DMS79 (cell line): ENCODE measurements around the gene SLC9A3.
"Not testable (repeated sequence)": the region's sequence is repeated elsewhere in the genome, so short reads cannot be mapped to it uniquely, and the experiment has no call there.

Experiments used
- DNase-seq: peaks from one replicate; lab custom pipeline; 2025; lab: John Stamatoyannopoulos, UW

The SLC9A3 gene

DNA sequence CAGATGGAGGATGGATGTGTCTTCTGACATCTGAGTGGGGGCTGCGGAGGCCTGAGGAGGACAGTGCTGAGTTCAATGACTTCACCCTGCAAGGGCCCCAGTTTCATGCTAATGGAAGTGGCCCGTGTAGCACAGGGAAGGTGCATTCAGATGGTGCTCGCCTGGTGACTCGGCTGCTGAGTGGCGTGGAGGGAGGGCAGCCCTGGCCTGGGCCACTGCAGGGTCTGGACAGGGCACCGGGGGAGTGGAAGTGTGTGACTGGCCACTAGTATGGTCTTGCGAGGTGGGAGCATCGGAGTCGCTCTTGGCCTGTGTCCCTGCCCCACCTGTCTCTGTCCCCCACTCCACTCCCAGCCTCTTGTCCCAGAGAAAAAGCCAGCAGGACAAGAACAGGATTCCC, 1.7 kb upstream of the SLC9A3 start:
- no peak for DNase-seq

DNA sequence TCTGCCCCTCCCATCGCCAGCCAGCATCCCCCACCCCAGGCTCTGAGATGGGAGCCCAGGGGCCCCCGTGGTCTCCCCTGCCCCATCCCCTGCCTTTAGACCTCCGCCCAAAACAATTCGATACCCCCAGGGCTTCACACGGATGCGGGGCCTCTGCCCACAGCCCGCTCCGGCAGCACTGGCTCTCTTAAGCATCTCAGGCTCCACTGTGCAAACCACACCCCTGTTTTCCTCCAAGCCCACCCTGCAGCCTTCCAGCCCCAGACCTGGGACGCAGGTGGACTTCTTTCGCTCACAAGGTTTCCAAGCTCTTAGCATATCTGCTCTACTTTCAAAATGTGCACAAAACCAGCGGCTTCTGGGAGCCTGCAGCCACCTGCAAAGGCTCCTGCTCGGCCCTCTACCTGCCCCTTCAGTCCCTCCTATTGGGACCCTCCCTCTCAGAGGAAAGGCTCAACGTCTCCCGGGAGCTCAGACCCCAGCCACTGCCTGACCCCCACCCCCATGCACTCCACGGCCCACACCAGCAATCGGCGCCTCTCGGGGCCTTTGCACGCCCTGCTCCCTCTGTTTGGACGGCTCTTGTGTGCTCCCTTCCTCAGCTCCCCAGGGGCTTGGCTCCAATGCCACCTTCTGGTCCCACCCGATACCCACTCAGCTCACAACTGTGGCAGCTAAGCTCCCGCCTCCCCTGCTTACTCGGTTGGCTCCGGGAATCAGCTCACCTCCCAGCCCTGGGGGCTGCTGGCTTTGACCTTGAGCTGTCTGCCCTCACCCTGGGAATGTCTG, 918 bp upstream of the SLC9A3 start:
- DNase-seq: no peak

DNA sequence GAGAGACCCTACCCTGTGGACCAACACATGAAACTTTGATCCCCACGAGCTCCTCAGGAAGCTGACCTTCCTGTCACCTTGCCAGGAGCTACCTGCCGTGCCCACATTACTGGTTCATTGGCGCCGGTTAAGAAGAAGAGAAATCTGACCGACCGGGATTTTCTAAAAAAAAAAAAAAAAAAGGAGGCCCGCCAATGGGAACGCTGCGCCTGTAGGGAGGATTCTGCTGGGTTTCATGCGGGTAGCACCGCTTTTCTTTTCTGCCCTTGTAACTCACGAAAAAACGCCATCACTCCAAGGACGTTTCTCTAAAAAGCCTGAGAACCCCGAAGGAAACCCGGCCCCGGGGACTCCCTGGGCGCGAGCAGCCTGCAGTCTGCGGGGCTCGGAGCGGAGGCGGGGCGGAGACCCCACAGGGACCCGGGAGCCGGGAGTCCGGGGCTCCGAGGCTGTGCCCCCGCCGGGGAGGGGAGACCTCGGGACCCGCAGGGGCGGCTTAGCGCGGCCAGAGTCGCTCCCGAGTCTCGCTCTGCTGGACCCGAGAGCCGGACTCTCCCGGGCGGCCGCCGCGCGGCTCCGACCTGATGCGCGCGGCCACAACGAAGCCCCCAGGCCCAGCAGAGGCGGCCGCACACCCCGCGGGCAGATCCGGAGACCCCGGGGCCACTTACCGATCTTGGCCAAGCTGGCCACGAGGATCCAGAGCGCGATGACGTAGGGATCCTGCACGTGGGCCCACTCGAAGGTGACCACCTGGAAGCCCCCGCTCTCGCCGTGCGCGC, 617 bp downstream of the SLC9A3 start:
- DNase-seq: peak; percentile 56

DNA sequence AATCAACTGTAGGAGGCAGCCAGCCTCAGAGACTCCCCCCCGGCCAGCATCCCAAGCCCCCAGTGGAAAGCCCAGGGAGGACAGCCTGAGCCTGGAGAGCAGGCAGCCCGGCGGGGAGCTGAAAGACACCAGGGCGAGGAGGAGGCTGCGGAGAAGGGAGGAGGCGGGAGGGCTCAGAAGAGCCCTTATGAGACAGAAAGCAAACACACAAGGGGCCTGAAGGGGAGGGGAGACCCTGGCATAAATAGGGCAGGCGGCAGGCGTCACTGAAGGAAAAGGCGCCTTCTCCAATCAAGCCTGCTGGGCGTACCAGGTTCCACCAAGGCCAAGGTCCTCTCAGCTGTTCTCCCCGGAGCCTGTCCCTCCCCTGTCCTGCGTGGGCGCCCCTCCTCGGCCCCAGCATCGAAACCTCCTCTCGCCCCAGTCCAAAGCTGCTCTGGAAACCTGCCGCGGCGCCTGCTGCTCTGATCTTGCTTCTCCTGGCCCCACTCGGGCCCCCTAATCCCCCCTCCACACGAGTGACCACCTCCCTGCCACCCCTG, 1.3 kb downstream of the SLC9A3 start:
- DNase-seq: peak; percentile 92

DNA sequence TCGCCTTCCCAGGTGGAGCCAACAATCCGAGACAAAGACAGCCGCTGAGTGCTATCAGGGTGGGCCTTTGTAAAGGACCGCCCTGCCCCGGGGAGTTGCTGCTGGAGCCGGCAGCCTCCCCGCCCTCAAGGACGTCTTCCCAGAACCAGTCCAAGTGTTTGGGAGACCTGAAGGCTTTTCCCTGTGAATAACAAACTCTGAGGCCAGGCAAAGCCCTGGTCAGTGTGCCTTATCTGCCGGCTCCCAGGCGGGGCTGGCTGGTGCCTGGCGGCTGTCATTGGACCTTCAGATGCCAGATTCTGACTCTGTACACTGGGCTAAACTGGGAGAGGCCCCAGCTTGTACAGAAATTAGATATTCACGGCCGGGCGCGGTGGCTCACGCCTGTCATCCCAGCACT, 2.1 kb downstream of the SLC9A3 start:
- DNase-seq: peak; percentile 69

DNA sequence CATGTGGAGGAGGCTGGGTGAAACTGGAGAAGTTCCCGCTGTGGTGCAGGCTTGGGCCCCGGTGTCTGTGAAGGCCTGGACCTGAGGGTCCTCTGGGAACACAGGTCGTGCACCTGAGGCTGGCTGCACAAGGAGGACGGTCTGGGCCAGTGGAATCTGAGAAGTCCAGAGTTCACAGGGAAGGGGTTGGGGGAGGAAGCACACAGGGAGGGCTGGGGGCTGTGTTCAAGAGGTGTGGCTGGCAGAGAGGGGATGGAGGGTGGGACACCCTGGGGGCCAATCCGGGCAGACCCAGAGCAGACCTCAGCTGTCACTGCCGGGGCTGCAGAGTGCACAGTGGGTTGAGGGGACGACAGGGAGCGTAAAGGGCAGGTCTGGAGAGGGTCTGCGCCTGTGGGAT, 2.6 kb downstream of the SLC9A3 start:
- DNase-seq: no peak

DNA sequence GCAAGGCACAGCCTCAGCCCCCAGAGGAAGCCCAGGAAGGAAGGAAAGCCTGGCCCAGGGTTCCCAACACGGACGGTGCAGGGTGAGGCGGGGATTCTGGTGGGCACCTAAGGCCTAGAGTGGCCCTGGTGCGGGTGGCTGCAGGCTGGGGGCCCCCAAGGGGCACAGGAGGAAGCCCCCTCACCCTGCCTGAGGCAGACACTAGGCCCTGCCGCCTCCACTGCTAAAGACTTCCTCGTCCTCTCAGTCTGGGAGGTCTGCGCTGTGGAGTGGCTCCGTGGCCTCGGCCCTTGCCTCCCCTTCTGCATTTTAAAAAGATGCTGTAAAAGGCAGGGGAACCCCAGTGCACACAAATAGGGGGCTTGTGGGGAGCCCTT, 3.4 kb downstream of the SLC9A3 start:
- DNase-seq: no peak

DNA sequence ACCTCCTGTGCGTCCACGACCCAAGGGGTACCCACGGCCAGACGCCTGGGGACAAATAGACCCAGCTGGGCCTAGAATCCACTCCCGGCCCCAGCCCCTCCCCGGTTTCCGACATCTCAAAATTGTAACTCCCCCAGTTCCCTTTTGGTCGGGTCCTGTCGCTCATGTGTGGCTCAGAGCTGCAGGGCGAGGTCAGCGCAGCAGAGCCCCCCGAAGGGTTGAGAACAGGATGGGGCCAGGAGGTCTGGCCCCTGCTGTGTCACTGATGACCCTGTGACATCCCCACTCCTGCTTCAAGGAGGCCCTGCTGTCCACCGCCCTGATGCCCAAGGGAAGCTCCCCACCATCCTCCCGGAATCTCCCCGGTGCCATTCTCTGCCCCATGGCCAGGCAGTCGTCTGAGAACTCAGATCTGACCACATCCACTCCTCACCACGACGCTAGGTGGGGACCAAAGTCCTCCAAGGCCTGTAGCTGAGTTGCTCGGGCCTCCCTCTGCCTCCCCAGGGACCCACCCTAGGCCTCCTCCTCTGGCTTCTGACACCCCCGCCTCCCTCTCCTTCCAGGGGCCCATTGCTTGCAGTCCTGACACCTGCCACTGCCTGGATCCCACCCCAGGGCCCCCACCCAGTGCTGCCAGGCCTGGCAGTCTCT, 3.9 kb downstream of the SLC9A3 start:
- no peak for DNase-seq

DNA sequence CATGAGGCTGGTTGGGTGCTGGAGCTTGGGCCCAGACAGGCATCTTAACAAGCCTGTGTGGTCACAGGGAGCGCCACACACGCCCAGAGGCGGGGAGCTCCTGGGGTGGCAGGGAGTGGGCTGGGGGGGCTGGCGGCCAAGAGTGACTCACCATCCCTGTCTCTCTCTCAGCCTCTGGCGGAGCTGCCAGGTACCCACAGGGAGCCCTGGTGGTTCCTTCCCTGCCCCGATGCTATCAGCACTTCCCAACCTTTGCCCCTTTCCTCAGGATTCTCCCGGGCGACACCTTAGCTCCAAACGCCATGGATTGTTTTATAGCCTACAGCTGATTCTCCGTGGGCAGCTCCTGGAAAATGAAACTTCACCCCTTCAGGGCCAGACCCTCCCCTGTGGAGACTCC, 5.5 kb downstream of the SLC9A3 start:
- no peak for DNase-seq

DNA sequence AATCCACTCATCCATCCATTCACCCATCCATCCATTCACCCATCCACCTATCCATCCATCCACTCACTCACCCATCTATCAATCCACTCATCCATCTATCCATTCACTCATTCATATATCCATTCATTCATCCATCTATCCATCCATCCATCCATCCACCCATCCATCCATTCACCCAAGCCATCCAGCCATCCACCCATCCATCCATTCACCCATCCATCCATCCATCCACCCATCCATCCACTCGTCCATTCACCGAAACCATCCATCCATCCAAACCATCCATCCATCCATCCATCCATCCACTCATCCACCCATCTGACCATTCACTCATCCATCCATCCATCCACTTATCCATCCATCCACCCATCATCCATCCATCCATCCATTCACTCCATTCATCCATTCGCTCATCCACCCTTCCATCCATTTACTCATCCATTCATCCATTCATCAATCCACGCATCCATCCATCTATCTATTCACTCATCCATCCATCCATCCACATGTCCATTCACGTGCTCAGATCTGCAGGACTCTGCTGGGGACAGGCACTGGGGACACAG, 6.6 kb downstream of the SLC9A3 start:
- DNase-seq: no peak

DNA sequence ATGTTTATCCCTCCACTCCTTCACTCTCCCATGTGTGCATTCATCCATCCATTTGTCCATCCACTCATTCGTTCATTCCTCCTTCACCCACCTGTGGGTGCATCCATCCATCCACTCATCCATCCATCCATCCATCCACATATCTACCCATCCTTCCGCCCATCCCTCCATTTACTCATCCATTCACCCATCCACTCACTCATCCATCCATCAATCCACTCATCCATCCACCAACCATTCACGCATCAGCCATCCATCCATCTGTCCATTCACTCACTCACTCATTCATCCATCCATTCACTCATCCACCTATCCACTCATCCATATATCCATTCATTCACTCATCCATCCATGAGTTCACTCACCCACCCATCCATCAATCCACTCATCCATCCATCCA, 7.3 kb downstream of the SLC9A3 start:
- DNase-seq: no peak

DNA sequence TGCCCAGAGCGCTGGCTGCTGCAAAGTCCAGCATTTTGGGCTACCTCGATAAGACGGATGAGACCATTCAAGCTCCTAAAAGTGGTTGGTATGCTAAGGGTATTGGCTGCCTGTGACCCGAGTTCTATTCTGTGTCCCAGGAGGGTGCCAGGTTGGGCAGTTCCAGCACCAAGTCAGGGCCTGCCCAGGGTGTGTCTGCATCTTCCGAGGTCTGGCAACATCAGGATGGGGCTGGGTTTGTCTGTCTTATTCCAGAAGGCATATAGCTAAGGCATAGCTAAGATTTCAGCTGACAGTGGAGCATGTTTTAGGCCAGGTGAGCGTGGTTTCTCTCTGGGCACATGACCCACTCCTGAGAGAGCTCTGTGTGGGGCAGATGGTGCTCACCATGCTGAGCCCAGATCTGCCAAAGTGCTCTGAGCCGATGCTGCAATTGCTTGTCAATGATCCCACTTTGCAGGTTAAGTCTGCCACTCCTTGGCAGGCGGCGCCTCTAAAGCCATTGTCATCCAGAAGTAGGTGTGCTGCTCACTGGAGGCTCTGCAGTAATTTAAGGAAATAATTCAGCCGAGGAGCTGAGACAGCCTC, 7.8 kb downstream of the SLC9A3 start:
- peak; percentile 18 for DNase-seq

DNA sequence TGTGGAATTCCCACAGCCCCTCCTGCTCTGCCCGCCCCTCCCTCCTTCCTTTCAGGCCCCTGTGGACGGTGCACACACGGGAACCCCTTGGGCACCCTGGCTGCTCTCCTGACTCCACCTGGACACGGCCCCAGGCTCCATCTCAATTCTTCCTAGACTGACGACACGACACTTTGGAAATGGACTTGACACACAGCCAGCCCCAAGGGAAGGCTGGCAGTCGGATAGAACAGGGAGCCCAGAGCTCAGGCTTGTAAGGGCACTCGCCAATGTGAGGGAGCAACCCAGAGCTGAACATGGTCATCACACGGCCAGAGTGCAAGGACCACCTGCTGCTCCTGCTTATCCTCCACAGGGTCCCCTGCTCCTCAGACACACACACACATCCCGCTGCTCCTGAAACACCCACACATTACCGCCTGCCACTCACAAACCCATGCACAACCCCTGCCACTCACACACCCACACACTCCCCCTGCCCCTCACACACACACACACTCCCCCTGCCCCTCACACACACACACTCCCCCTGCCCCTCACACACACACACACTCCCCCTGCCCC, 8.9 kb downstream of the SLC9A3 start:
- DNase-seq: no peak

DNA sequence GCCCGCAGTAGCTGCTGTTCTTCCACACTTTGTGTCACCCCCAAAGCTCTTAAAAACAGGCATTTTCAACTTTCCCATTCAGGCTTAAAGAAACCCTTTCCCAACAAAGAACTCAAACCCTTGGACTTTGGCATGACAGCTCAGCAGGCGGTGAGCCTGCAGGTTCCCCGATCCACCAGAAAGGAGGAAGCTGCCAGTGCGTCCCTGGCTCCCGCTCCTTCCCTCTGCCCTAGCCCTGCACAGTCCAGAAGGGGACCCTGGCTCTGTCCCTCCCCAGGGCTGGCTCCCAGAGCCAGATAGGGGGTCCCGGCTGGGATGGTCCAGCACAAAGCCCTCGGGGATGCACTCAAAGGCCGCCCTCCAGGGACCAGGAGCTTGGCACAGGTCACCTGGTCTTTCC, 9.6 kb downstream of the SLC9A3 start:
- DNase-seq: no peak

DNA sequence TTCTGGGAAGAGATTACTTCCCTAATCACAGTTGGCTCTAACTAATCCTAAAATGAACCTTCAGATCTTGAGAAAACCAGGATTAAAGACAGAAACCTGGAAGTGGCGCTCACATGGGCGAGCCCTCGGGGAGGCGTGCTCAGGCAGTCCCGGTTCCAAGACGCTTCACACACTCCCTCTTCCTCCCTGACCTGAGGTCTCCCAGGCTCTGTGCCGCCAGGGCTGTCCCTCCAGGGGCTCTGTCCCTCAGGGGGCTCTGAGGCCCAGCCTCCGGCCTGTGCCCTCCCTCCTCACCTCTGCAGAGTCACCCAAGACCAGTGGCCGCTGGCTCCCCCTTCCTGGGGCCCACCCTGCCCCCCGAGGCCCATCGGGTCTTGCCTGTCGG, 10.2 kb downstream of the SLC9A3 start:
- DNase-seq: no peak

DNA sequence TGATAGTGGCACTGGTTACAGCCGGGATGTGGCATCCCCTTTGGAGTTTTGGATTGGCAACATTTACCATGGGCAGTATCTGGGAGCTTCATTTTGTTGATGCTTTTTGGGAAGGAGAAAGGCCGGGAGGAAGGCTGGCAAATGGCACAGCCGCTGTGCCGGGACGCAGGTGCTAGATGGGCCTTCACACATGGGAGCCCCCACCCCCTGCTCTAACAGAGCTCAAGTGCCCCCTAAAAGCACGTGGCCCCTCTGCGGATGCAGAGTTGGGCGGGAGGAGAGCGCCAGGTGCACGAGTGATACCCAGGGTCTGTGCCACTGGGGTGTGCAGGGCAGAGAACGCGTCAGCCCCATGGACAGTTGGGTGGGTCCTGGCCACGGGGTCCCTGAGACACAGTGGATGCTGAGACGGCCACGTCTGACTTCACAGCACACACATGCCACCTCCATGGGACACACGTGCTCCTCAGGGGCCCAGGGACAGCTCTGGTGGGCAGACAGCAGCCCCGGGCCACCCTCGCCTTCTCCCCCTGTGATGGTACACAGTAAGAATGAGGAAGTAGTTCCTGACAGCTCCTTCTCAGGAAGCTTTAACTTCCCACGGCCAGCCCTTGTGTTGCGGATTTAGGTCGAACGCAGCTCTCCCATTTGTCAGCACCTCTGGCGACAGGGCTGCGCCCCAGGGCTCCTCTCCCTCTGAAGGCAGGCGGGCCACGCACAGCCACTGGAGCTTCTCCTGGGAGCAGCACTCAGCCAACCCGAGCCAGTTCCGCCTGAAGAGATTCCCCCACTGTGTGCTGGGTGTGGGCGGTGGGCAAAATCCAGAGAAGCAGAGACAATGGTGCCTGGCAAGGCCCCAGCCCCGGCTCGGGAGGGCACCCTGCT, 10.8 kb downstream of the SLC9A3 start:
- DNase-seq: no peak

DNA sequence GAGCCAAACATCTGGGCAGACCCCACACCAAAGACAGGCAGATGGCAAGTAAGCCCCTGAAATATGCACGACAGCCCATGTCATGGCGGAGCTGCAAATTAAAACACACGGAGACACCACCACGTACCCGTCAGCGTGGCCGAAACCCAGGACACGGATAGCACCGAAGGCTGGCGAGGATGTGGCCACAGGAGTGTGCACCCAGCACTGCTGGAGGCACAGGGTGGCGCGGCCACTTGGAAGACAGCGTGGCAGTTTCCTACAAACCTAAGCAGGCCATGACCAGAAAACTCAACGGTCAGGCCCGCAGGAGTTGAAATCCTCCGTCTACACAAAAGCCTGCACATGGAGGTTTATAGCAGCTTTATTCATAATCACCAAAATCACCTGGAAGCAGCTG, 12.8 kb downstream of the SLC9A3 start:
- DNase-seq: no peak

DNA sequence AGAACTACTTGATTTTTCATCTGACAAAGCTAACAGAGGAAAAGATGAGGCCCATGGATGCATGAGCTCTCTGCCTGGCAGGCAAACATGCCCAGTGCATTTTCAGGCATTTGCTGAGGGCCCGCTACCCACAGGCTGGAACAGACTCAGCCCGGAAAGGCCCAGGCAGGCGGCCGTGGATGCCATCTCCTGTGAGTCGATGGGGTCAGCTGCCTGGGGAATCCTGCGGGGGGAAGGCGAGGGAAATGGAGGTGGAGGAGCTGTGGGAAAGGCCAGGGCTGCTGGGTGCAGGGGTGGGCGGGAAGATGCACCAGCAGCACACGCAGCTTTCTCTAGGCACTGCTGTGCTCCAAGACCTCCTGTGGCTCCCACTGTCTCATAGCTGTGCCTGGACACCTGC, 13.7 kb downstream of the SLC9A3 start:
- no peak for DNase-seq

DNA sequence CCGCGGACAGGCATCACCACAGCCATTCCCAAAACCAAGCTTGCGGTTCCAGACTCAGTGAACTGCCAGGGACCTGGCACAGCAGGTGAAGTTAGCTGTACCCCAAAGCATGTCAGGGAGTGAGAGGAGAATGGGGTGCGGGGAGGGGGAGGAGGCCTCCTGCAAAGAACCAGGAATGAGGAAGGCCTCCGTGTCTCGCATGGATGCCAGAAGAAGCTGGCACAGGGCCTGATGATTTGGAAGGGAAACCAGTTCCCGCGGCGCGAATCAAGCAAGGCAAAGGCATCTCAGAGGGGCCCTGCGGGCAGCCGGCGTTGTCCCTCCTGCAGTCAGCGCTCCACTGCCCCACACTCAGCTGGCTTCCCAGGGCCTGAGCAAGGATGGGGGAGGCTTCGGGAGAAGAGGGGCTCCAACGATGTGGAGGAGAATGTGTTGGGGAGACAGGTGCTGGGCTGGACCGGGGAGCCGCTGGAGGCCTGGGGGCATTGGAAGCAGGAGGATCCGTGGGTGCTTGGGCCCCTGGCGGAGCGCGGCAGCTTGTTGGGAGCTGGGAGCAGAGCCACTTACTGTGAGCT, 14.6 kb downstream of the SLC9A3 start:
- peak; percentile 67 for DNase-seq

DNA sequence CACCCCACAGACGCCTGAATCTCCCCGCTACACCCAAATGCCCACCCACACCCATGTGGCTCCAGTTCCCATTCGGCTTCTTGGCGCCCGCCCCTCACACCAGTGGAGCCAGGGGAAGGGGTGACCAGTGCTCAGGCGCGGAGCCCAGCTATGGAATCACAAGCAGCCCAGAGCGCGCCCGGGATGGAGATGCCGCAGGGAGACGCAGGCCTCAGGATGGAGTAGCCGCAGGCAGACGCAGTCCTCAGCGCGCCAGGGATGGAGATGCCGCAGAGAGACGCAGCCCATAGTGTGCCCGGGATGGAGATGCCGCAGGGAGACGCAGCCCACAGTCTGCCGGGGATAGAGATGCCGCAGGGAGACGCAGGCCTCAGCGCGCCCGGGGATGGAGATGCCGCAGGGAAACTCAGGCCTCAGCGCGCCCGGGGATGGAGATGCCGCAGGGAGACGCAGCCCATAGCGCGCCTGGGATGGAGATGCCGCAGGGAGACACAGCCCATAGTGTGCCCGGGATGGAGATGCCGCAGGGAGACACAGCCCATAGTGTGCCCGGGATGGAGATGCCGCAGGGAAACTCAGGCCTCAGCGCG, 16.2 kb downstream of the SLC9A3 start:
- not testable (repeated sequence) for DNase-seq
